T-helper 1 cell treated with Interleukin-12 subunit alpha and Interleukin-12 subunit beta and Interleukin-4 antibody, amounts not matched to agents 30 μg/mL and 1 μg/mL, for 36 hours (primary cell): ENCODE measurements around the gene NME7.

ENCODE experiments used
- H3K27ac Mint-ChIP-seq: one replicate; pipeline ENCODE4 v1.8.0; 2021; ENCODE audit warnings: mild to moderate bottlenecking, mixed read lengths
- H3K27me3 Mint-ChIP-seq: one replicate; pipeline ENCODE4 v1.8.0; 2021; ENCODE audit warnings: low read depth, mixed read lengths
- H3K36me3 Mint-ChIP-seq: one replicate; pipeline ENCODE4 v1.8.0; 2021; ENCODE audit warnings: low read depth, mixed read lengths
- H3K4me1 Mint-ChIP-seq: one replicate; pipeline ENCODE4 v1.8.0; 2021; ENCODE audit warnings: low read depth, mixed read lengths
- H3K4me3 Mint-ChIP-seq: one replicate; pipeline ENCODE4 v1.8.0; 2021; ENCODE audit warnings: mild to moderate bottlenecking, moderate library complexity, mixed read lengths
- H3K9me3 Mint-ChIP-seq: one replicate; pipeline ENCODE4 v1.8.0; 2021; ENCODE audit warnings: mixed read lengths

Gene NME7

GRCh38 chr1:169106921-169107602 is 260.5 kb downstream of the NME7 start:
- peak overlapping the region; percentile 74 for H3K27ac Mint-ChIP-seq
- peaks cover 41% of the 10 kb centered on the region for H3K4me1 Mint-ChIP-seq
- peaks cover 9% of the 10 kb centered on the region for H3K36me3 Mint-ChIP-seq
- peak overlapping the region; percentile 92 for H3K4me3 Mint-ChIP-seq
- no peaks in the 10 kb centered on the region for H3K9me3 Mint-ChIP-seq
- peaks cover 17% of the 10 kb centered on the region for H3K27me3 Mint-ChIP-seq

- Mint-ChIP-seq H3K4me3 (peak within 1 kb of the TSS; percentile 92), H3K27ac (peak within 1 kb of the TSS; percentile 74), H3K27me3 (peaks cover 20% of the 10 kb centered on the region), H3K4me1 (peaks cover 41% of the 10 kb centered on the region), H3K36me3 (peaks cover 5% of the 10 kb centered on the region), H3K9me3 (no peaks in the 10 kb centered on the region)
Observed at GRCh38 chr1:169106095-169106920, 261.3 kb downstream of the NME7 start, which contains the start of gene ATP1B1. TSS of gene ATP1B1 (plus strand) at chr1:169106690. CDS start at chr1:169106830, 140 bp downstream.

- Mint-ChIP-seq H3K4me1 (peaks cover 35% of the 10 kb centered on the region), H3K27ac (no peak overlapping the region), H3K27me3 (peaks cover 20% of the 10 kb centered on the region), H3K9me3 (no peaks in the 10 kb centered on the region), H3K4me3 (peak overlapping the region; percentile 68), H3K36me3 (peaks cover 4% of the 10 kb centered on the region)
Observed at GRCh38 chr1:169105434-169106094, 262.0 kb downstream of the NME7 start.

GRCh38 chr1:169105087-169105433 is 262.5 kb downstream of the NME7 start:
- Mint-ChIP-seq H3K27ac (no peak overlapping the region), H3K27me3 (peaks cover 20% of the 10 kb centered on the region), H3K4me3 (peak overlapping the region; percentile 68), H3K4me1 (peaks cover 30% of the 10 kb centered on the region), H3K9me3 (no peaks in the 10 kb centered on the region), H3K36me3 (peaks cover 4% of the 10 kb centered on the region)

GRCh38 chr1:169103480-169103893 is 264.1 kb downstream of the NME7 start:
- H3K27me3 Mint-ChIP-seq, result peaks cover 20% of the 10 kb centered on the region
- peaks cover 21% of the 10 kb centered on the region for H3K4me1 Mint-ChIP-seq
- no peak overlapping the region for H3K4me3 Mint-ChIP-seq
- H3K27ac Mint-ChIP-seq, result no peak overlapping the region
- peaks cover 4% of the 10 kb centered on the region for H3K36me3 Mint-ChIP-seq
- H3K9me3 Mint-ChIP-seq, result no peaks in the 10 kb centered on the region

- Mint-ChIP-seq H3K4me3 (no peak overlapping the region), H3K4me1 (peaks cover 18% of the 10 kb centered on the region), H3K9me3 (no peaks in the 10 kb centered on the region), H3K27ac (no peak overlapping the region), H3K27me3 (peaks cover 19% of the 10 kb centered on the region), H3K36me3 (peaks cover 4% of the 10 kb centered on the region)
Observed at GRCh38 chr1:169103002-169103401, 264.6 kb downstream of the NME7 start.

GRCh38 chr1:169102567-169102966 is 265.0 kb downstream of the NME7 start:
- Mint-ChIP-seq H3K4me3 (no peak overlapping the region), H3K36me3 (peaks cover 4% of the 10 kb centered on the region), H3K9me3 (no peaks in the 10 kb centered on the region), H3K27ac (no peak overlapping the region), H3K27me3 (peaks cover 14% of the 10 kb centered on the region), H3K4me1 (peaks cover 14% of the 10 kb centered on the region)

GRCh38 chr1:169100651-169101088 is 266.9 kb downstream of the NME7 start:
- H3K36me3 Mint-ChIP-seq, result no peaks in the 10 kb centered on the region
- H3K27ac Mint-ChIP-seq, result no peak overlapping the region

GRCh38 chr1:169100208-169100607 is 267.4 kb downstream of the NME7 start:
- H3K9me3 Mint-ChIP-seq, result peaks cover 12% of the 10 kb centered on the region
- H3K27ac Mint-ChIP-seq, result no peak overlapping the region

More at GRCh38 chr1:169100651-169101088, 266.9 kb downstream of the NME7 start:
- no peak overlapping the region for H3K4me3 Mint-ChIP-seq
- H3K27me3 Mint-ChIP-seq, result peaks cover 8% of the 10 kb centered on the region
- peaks cover 9% of the 10 kb centered on the region for H3K4me1 Mint-ChIP-seq
- peaks cover 11% of the 10 kb centered on the region for H3K9me3 Mint-ChIP-seq

GRCh38 chr1:169099561-169099960 is 268.0 kb downstream of the NME7 start:
- no peaks in the 10 kb centered on the region for H3K36me3 Mint-ChIP-seq

More at GRCh38 chr1:169100208-169100607, 267.4 kb downstream of the NME7 start:
- no peak overlapping the region for H3K4me3 Mint-ChIP-seq
- H3K4me1 Mint-ChIP-seq, result peaks cover 6% of the 10 kb centered on the region
- H3K36me3 Mint-ChIP-seq, result no peaks in the 10 kb centered on the region
- H3K27me3 Mint-ChIP-seq, result peaks cover 8% of the 10 kb centered on the region

GRCh38 chr1:169098380-169098779 is 269.2 kb downstream of the NME7 start:
- Mint-ChIP-seq H3K36me3 (no peaks in the 10 kb centered on the region), H3K9me3 (peaks cover 12% of the 10 kb centered on the region), H3K27ac (no peak overlapping the region), H3K4me1 (peaks cover 2% of the 10 kb centered on the region), H3K27me3 (peaks cover 12% of the 10 kb centered on the region), H3K4me3 (no peak overlapping the region)

More at GRCh38 chr1:169099561-169099960, 268.0 kb downstream of the NME7 start:
- peaks cover 8% of the 10 kb centered on the region for H3K27me3 Mint-ChIP-seq
- peaks cover 12% of the 10 kb centered on the region for H3K9me3 Mint-ChIP-seq
- H3K27ac Mint-ChIP-seq, result no peak overlapping the region
- no peak overlapping the region for H3K4me3 Mint-ChIP-seq
- peaks cover 2% of the 10 kb centered on the region for H3K4me1 Mint-ChIP-seq

GRCh38 chr1:169094897-169095569 is 272.6 kb downstream of the NME7 start:
- Mint-ChIP-seq H3K4me3 (no peak overlapping the region), H3K9me3 (peaks cover 12% of the 10 kb centered on the region), H3K27me3 (peaks cover 6% of the 10 kb centered on the region)

GRCh38 chr1:169092399-169092798 is 275.2 kb downstream of the NME7 start:
- Mint-ChIP-seq H3K9me3 (peaks cover 12% of the 10 kb centered on the region), H3K4me3 (no peak overlapping the region), H3K27me3 (peaks cover 6% of the 10 kb centered on the region), H3K4me1 (peaks cover 5% of the 10 kb centered on the region), H3K27ac (no peak overlapping the region), H3K36me3 (no peaks in the 10 kb centered on the region)

More at GRCh38 chr1:169094897-169095569, 272.6 kb downstream of the NME7 start:
- Mint-ChIP-seq H3K4me1 (peaks cover 7% of the 10 kb centered on the region), H3K36me3 (no peaks in the 10 kb centered on the region), H3K27ac (no peak overlapping the region)

- Mint-ChIP-seq H3K27me3 (peaks cover 6% of the 10 kb centered on the region), H3K9me3 (peaks cover 4% of the 10 kb centered on the region), H3K36me3 (no peaks in the 10 kb centered on the region), H3K4me1 (peaks cover 5% of the 10 kb centered on the region), H3K27ac (no peak overlapping the region), H3K4me3 (no peak overlapping the region)
Observed at GRCh38 chr1:169091480-169091941, 276.1 kb downstream of the NME7 start.
